Naive B cell (primary cell): ENCODE measurements around the gene QSER1. TPM values are rescaled to one million over a fixed set of nuclear protein-coding genes. Genes with fewer than 3 reads are reported as not detected.
"Not testable (repeated sequence)": the region's sequence is repeated elsewhere in the genome, so short reads cannot be mapped to it uniquely, and the experiment has no call there.

Experiments used
- ATAC-seq, 2 donors: fragments of 150-1000 bp; cut with Tn5 transposase; 2 replicates each; pipeline ENCODE4 v1.10.0; 2021; ENCODE audit warnings: low read depth in 2 of 2, mild to moderate bottlenecking in 2 of 2, moderate library complexity in 2 of 2
- DNase-seq: peaks from one replicate; pipeline ENCODE4 v3.0.0; 2022
- H3K27ac Mint-ChIP-seq, 6 donors: one replicate each; pipeline ENCODE4 v1.8.0; 2020 to 2022; ENCODE audit warnings: mild to moderate bottlenecking in 6 of 6, mixed read lengths in 6 of 6, moderate library complexity in 5 of 6, inconsistent platforms in 2 of 6
- H3K27me3 Mint-ChIP-seq, 3 donors: one replicate each; pipeline ENCODE4 v1.8.0; 2021 to 2022; ENCODE audit warnings: mixed read lengths in 3 of 3, mild to moderate bottlenecking in 1 of 3
- H3K36me3 Mint-ChIP-seq, 2 donors: one replicate each; pipeline ENCODE4 v1.8.0; 2020 to 2022; ENCODE audit warnings: mixed read lengths in 2 of 2, inconsistent platforms in 1 of 2, mild to moderate bottlenecking in 1 of 2
- H3K4me1 Mint-ChIP-seq, 3 donors: one replicate each; pipeline ENCODE4 v1.8.0; 2020 to 2022; ENCODE audit warnings: mixed read lengths in 3 of 3, inconsistent platforms in 1 of 3, mild to moderate bottlenecking in 1 of 3, moderate library complexity in 1 of 3
- H3K4me3 Mint-ChIP-seq, 8 donors: one replicate each; pipeline ENCODE4 v1.8.0; 2020 to 2022; ENCODE audit warnings: mild to moderate bottlenecking in 8 of 8, mixed read lengths in 8 of 8, moderate library complexity in 8 of 8, inconsistent platforms in 2 of 8
- H3K9me3 Mint-ChIP-seq, 7 donors: one replicate each; pipeline ENCODE4 v1.8.0; 2020 to 2022; ENCODE audit warnings: mixed read lengths in 7 of 7, mild to moderate bottlenecking in 5 of 7, inconsistent platforms in 2 of 7, moderate library complexity in 1 of 7
- polyA plus RNA-seq, 6 donors: library from polyadenylated mRNA; unstranded; fragments of 300-500 nt; fragmentation: Illumina TruSeq; gene quantifications; one replicate each; pipeline ENCODE4 v1.2.3, GENCODE V29; 2021; ENCODE audit warnings: low read depth in 6 of 6

QSER1 gene
- polyA plus RNA-seq, 6 donors from 2014 or later: 1.0 to 2.0 (median 1.8) TPM; not detected in 1

GRCh38 chr11:33027233-33027632 is 134.6 kb downstream of the QSER1 start:
- no peaks in the 10 kb centered on the region for H3K4me1 Mint-ChIP-seq
- no peaks in the 10 kb centered on the region for H3K9me3 Mint-ChIP-seq
- no peak overlapping the region for H3K4me3 Mint-ChIP-seq
- no peak for ATAC-seq
- H3K36me3 Mint-ChIP-seq: no peaks in the 10 kb centered on the region
- peaks cover 0 to 9% (median 6%) of the 10 kb centered on the region in 3 donors for H3K27me3 Mint-ChIP-seq
- H3K27ac Mint-ChIP-seq: no peak overlapping the region
- no peak for DNase-seq

GRCh38 chr11:33027846-33028536 is 135.4 kb downstream of the QSER1 start:
- H3K27ac Mint-ChIP-seq: no peak overlapping the region
- H3K36me3 Mint-ChIP-seq: no peaks in the 10 kb centered on the region
- no peaks in the 10 kb centered on the region for H3K9me3 Mint-ChIP-seq
- DNase-seq (no peak), ATAC-seq (no peak)
- H3K4me3 Mint-ChIP-seq: no peak overlapping the region
- H3K4me1 Mint-ChIP-seq: no peaks in the 10 kb centered on the region
- peaks cover 0 to 9% (median 6%) of the 10 kb centered on the region in 3 donors for H3K27me3 Mint-ChIP-seq

GRCh38 chr11:33028537-33028914 is 135.9 kb downstream of the QSER1 start:
- H3K27me3 Mint-ChIP-seq: peaks cover 0 to 9% (median 6%) of the 10 kb centered on the region in 3 donors
- DNase-seq (no peak), ATAC-seq (no peak)
- no peaks in the 10 kb centered on the region for H3K9me3 Mint-ChIP-seq
- no peaks in the 10 kb centered on the region for H3K36me3 Mint-ChIP-seq
- no peaks in the 10 kb centered on the region for H3K4me1 Mint-ChIP-seq
- no peak overlapping the region for H3K27ac Mint-ChIP-seq
- H3K4me3 Mint-ChIP-seq: no peak overlapping the region

- not testable (repeated sequence) for H3K36me3 Mint-ChIP-seq, ATAC-seq
Measured at GRCh38 chr11:33029218-33029617, 136.6 kb downstream of the QSER1 start.

More at GRCh38 chr11:33029218-33029617, 136.6 kb downstream of the QSER1 start:
- H3K27ac Mint-ChIP-seq, H3K9me3 Mint-ChIP-seq, DNase-seq, H3K4me1 Mint-ChIP-seq, H3K4me3 Mint-ChIP-seq: not testable (repeated sequence)
- H3K27me3 Mint-ChIP-seq: peaks cover 5 to 10% (median 9%) of the 10 kb centered on the region in 3 donors

Other genes starting within 250 kb of the QSER1 start
- gene CCDC73, start 98.1 kb upstream of the QSER1 start, polyA plus RNA-seq: not detected
- gene PRRG4, start 62.9 kb upstream of the QSER1 start, polyA plus RNA-seq: not detected
- gene DEPDC7, start 123.1 kb downstream of the QSER1 start, polyA plus RNA-seq: under 1 TPM in 1 of 6 donors, not detected in 5; 0.27 TPM
- 10 to 100 TPM in 1 of 6 donors, 1 to 10 TPM in 5; 4.7 to 10.1 (median 8.5) TPM for gene TCP11L1, start 146.8 kb downstream of the QSER1 start, polyA plus RNA-seq